DMS53 (cell line): ENCODE measurements around the gene PIGV.
"Not testable (repeated sequence)": the region's sequence is repeated elsewhere in the genome, so short reads cannot be mapped to it uniquely, and the experiment has no call there.

Source experiments
- DNase-seq: peaks from one replicate; lab custom pipeline; 2025; lab: John Stamatoyannopoulos, UW

Gene PIGV

GRCh38 chr1:26832249-26832960 lies 44.7 kb downstream of the PIGV start:
- no peak for DNase-seq

GRCh38 chr1:26833432-26834405 lies 46.0 kb downstream of the PIGV start:
- DNase-seq: no peak

GRCh38 chr1:26837665-26838064 lies 49.9 kb downstream of the PIGV start:
- DNase-seq: not testable (repeated sequence)

GRCh38 chr1:26838474-26839338 lies 51.0 kb downstream of the PIGV start:
- no peak for DNase-seq

- DNase-seq: no peak
These were observed 51.6 kb downstream of the PIGV start for GRCh38 chr1:26839339-26839722.

GRCh38 chr1:26839779-26840178 lies 52.0 kb downstream of the PIGV start:
- DNase-seq: no peak

- DNase-seq: no peak
These were observed 56.9 kb downstream of the PIGV start for GRCh38 chr1:26844424-26845196.

GRCh38 chr1:26847826-26848225 lies 60.1 kb downstream of the PIGV start:
- not testable (repeated sequence) for DNase-seq
